B cell (primary cell): Measurements from ENCODE around the gene KLRF2. TPM values are rescaled to one million over a fixed set of nuclear protein-coding genes. Genes with fewer than 3 reads are reported as not detected.

Experiments used
- ATAC-seq: fragments of 200-7000 bp; cut with Tn5 transposase; one replicate; pipeline ENCODE4 v1.10.0; 2021; ENCODE audit warnings: low read depth, mild to moderate bottlenecking, moderate number of reproducible peaks, moderate library complexity
- CTCF ChIA-PET: fragments of 350-600 bp; sonication (Branson Sonifier 250); formaldehyde crosslinking; loops from one replicate; lab custom pipeline; 2021; ENCODE audit warnings: antibody characterized with exemption, inconsistent platforms; lab: Charles Lee
- POLR2A ChIA-PET: fragments of 350-600 bp; sonication (Branson Sonifier 250); formaldehyde crosslinking; loops from one replicate; lab custom pipeline; 2021; ENCODE audit warnings: antibody characterized with exemption; lab: Charles Lee
- DNase-seq: peaks from one replicate; pipeline ENCODE4 v3.0.0; 2013
- H2AFZ ChIP-seq: 2 replicates; pipeline ENCODE4 v1.6.1; 2012; ENCODE audit warnings: mild to moderate bottlenecking, low read depth, low read length; ENCODE audit not compliant: insufficient read depth, poor library complexity, severe bottlenecking
- H3K27ac ChIP-seq, 2 donors: 1 replicate in 1 of 2; 2 replicates in 1 of 2; pipeline ENCODE4 v1.5.1; 2012 to 2013; ENCODE audit warnings: low read length in 2 of 2, mild to moderate bottlenecking in 2 of 2, moderate library complexity in 1 of 2
- H3K27me3 ChIP-seq, 4 experiments: fragments of 200-600 bp in 1 of 4; sonication (generic) in 1 of 4; replicated peaks in 1 of 4; 1 replicate in 2 of 4; 2 replicates in 2 of 4; pipeline versions ENCODE4 v1.6.1 to v1.7.0; 2013 to 2016; ENCODE audit warnings: low read length in 3 of 4, mild to moderate bottlenecking in 2 of 4, mixed read lengths in 1 of 4, moderate library complexity in 1 of 4; ENCODE audit not compliant: insufficient read depth in 4 of 4, control insufficient read depth in 3 of 4; ENCODE audit errors: control extremely low read depth in 1 of 4
- H3K36me3 ChIP-seq, 2 experiments: replicated peaks in 1 of 2; 1 replicate in 1 of 2; 2 replicates in 1 of 2; pipeline versions ENCODE4 v1.6.1 to v1.7.1; 2013; ENCODE audit warnings: low read length in 1 of 2; ENCODE audit not compliant: insufficient read depth in 2 of 2, control insufficient read depth in 1 of 2; ENCODE audit errors: control extremely low read depth in 1 of 2, extremely low read depth in 1 of 2
- H3K4me1 ChIP-seq, 2 donors: fragments of 200-600 bp in 1 of 2; sonication (generic) in 1 of 2; 1 replicate in 1 of 2; 2 replicates in 1 of 2; pipeline versions ENCODE4 v1.5.1 to v1.6.1; 2013 to 2017; ENCODE audit warnings: low read length in 2 of 2; ENCODE audit not compliant: control insufficient read depth in 2 of 2, insufficient read depth in 2 of 2
- H3K4me2 ChIP-seq: replicated peaks from 2 replicates; pipeline ENCODE3; 2012; ENCODE audit warnings: mild to moderate bottlenecking, low read depth, low read length; ENCODE audit not compliant: poor library complexity, severe bottlenecking
- H3K4me3 ChIP-seq, 5 experiments: fragments of 200-600 bp in 1 of 5; sonication (generic) in 1 of 5; 1 replicate in 3 of 5; 2 replicates in 2 of 5; pipeline versions ENCODE4 v1.5.1 to v1.7.0; 2011 to 2016; ENCODE audit warnings: low read length in 4 of 5, mild to moderate bottlenecking in 4 of 5, low read depth in 2 of 5, control low read depth in 1 of 5, moderate library complexity in 1 of 5; ENCODE audit not compliant: insufficient read depth in 1 of 5; ENCODE audit errors: control extremely low read depth in 1 of 5, extremely low read depth in 1 of 5
- H3K79me2 ChIP-seq: fragments of 200-600 bp; sonication (generic); one replicate; pipeline ENCODE4 v1.6.0; 2016; ENCODE audit warnings: low read length; ENCODE audit not compliant: control insufficient read depth, insufficient read depth
- H3K9ac ChIP-seq: fragments of 200-600 bp; sonication (generic); 2 replicates; pipeline ENCODE4 v1.6.1; 2017; ENCODE audit warnings: mild to moderate bottlenecking, low read length, moderate library complexity
- H3K9me3 ChIP-seq, 3 donors: one replicate each; pipeline versions ENCODE4 v1.6.1 to v1.7.1; 2013; ENCODE audit warnings: low read length in 2 of 3; ENCODE audit not compliant: control insufficient read depth in 2 of 3, insufficient read depth in 1 of 3; ENCODE audit errors: control extremely low read depth in 1 of 3
- H4K20me1 ChIP-seq: 2 replicates; pipeline ENCODE4 v1.6.0; 2012; ENCODE audit warnings: mild to moderate bottlenecking, low read length; ENCODE audit not compliant: insufficient read depth, control insufficient read depth, poor library complexity, severe bottlenecking
- H3K27ac Mint-ChIP-seq: one replicate; pipeline ENCODE4 v1.8.0; 2021; ENCODE audit warnings: mixed read lengths
- H3K27me3 Mint-ChIP-seq: one replicate; pipeline ENCODE4 v1.8.0; 2021; ENCODE audit warnings: mixed read lengths
- H3K4me1 Mint-ChIP-seq: one replicate; pipeline ENCODE4 v1.8.0; 2021; ENCODE audit warnings: mixed read lengths
- H3K4me3 Mint-ChIP-seq: one replicate; pipeline ENCODE4 v1.8.0; 2021; ENCODE audit warnings: mixed read lengths
- H3K9me3 Mint-ChIP-seq: one replicate; pipeline ENCODE4 v1.8.0; 2022; ENCODE audit warnings: mixed read lengths; ENCODE audit not compliant: insufficient read depth
- EZH2 ChIP-seq: IDR thresholded peaks from 2 replicates; pipeline ENCODE4 v1.6.1; 2012; ENCODE audit warnings: borderline replicate concordance, low read depth, mild to moderate bottlenecking, moderate library complexity, low read length; ENCODE audit not compliant: insufficient read depth, poor library complexity, severe bottlenecking
- WGBS: methylation state at CpG from one replicate; pipeline ENCODE4 v1.1.5; 2013; ENCODE audit warnings: missing lambda C conversion rate; ENCODE audit not compliant: insufficient coverage; 5-methylcytosine and 5-hydroxymethylcytosine counted together
- intact Hi-C: fragments of 100-400 bp; cut with micrococcal nuclease; formaldehyde crosslinking; loops from one replicate; pipeline ENCODE4 v1.10.0; 2022
- polyA plus RNA-seq: library from polyadenylated mRNA; depleted of rRNA; stranded (reverse); fragments of >200 nt; gene quantifications from 2 replicates; pipeline ENCODE4 v1.2.3, GENCODE V29; 2012
- total RNA-seq, 2 donors: library from RNA; stranded (reverse); fragments of 120-200 nt in 1 of 2; gene quantifications; 1 replicate in 1 of 2; 2 replicates in 1 of 2; pipeline versions ENCODE4 v1.2.3 to v1.2.4, GENCODE V29; 2013 to 2022
- TF ChIP-seq, protein P1 (sequence below): fragments of 200-600 bp; IDR thresholded peaks from one replicate; pipeline ENCODE4 v1.8.0; 2022; ENCODE audit warnings: antibody characterized with exemption, mild to moderate bottlenecking

Gene KLRF2
- total and polyA plus RNA-seq, 2 donors (not counting 1 experiment from before 2014, with no cell fraction given): 0.36 TPM; not detected in 1

DNA sequence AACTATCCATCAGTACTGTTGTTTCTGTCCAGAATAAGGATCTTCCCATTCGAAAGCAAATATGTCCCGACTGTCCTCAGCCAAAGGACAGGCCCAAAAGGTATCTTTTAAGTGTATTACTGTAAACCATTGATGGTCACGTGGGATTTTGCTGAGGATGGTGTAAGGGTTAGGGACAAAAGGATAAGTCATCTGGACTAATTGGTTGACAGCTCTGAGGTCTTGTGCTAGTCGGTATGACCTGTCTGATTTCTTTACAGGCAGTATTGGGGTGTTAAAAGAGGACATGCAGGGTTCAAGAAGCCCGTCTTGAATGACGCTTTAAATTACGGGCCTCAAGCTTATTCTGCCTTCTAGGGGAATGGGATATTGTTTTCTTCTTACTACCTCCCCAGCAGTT, 26.5 kb downstream of the KLRF2 start:
- H3K4me2 ChIP-seq: no peak overlapping the region
- peaks cover 2 to 32% (median 30%) of the 10 kb centered on the region in 3 donors for H3K9me3 ChIP-seq
- no peaks in the 10 kb centered on the region for H3K79me2 ChIP-seq
- WGBS: 94% methylated on average over 4 of the region's 7 CpGs
- no peaks in the 10 kb centered on the region for H4K20me1 ChIP-seq
- no peak for TF ChIP-seq EZH2
- TF ChIP-seq, protein P1, sequence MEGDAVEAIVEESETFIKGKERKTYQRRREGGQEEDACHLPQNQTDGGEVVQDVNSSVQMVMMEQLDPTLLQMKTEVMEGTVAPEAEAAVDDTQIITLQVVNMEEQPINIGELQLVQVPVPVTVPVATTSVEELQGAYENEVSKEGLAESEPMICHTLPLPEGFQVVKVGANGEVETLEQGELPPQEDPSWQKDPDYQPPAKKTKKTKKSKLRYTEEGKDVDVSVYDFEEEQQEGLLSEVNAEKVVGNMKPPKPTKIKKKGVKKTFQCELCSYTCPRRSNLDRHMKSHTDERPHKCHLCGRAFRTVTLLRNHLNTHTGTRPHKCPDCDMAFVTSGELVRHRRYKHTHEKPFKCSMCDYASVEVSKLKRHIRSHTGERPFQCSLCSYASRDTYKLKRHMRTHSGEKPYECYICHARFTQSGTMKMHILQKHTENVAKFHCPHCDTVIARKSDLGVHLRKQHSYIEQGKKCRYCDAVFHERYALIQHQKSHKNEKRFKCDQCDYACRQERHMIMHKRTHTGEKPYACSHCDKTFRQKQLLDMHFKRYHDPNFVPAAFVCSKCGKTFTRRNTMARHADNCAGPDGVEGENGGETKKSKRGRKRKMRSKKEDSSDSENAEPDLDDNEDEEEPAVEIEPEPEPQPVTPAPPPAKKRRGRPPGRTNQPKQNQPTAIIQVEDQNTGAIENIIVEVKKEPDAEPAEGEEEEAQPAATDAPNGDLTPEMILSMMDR: no peak
- H3K36me3 ChIP-seq: no peaks in the 10 kb centered on the region
- no peak overlapping the region for H3K27ac ChIP-seq
- H3K4me3 ChIP-seq: no peak overlapping the region
- peaks cover 3 to 4% of the 10 kb centered on the region in 2 donors for H3K4me1 ChIP-seq
- no peak overlapping the region for H2AFZ ChIP-seq
- H3K27me3 ChIP-seq: peaks cover 0 to 2% (median 0%) of the 10 kb centered on the region in 4 experiments
- POLR2A ChIA-PET: no interaction called here
- Mint-ChIP-seq H3K4me3 (no peak overlapping the region), H3K4me1 (peaks cover 8% of the 10 kb centered on the region), H3K27ac (no peak overlapping the region), H3K27me3 (peaks cover 9% of the 10 kb centered on the region), H3K9me3 (peaks cover 13% of the 10 kb centered on the region)
- intact Hi-C loops: no loop called here
- no peak for ATAC-seq
- CTCF ChIA-PET: interaction anchor here (0.8 to 2.2 kb wide), 4 partner anchors 14 to 158 kb away, joined by 3 to 8 read pairs (median 4); no protein-coding TSS in a partner anchor
- DNase-seq: no peak
- no peak overlapping the region for H3K9ac ChIP-seq

DNA sequence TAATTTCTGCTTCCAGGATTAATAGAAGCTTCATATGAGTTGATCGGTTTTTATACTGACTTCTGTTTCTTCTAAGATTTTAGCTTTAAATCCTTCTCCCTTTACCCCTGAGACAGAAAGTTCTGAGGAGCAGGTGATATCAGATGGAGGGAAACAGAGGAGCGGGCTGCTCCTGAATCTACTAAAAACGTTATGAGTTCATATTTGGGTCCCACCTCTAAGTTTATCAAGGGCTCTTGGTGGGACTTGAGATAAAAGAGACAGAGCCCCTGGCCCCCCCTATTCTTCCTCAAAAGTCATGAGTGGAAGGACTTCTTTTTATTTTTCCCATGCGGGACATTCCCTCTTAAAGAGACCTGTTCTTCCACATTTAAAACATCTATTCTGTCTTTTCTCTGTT, 27.1 kb downstream of the KLRF2 start:
- Histone ChIP-seq H3K27ac (no peak overlapping the region), H4K20me1 (no peaks in the 10 kb centered on the region), H3K9me3 (peaks cover 2 to 31% (median 27%) of the 10 kb centered on the region in 3 donors), H3K36me3 (no peaks in the 10 kb centered on the region), H2AFZ (no peak overlapping the region), H3K4me1 (peaks cover 3 to 4% of the 10 kb centered on the region in 2 donors), H3K79me2 (no peaks in the 10 kb centered on the region), H3K27me3 (peaks cover 0 to 2% (median 0%) of the 10 kb centered on the region in 4 experiments), H3K4me3 (no peak overlapping the region), H3K4me2 (no peak overlapping the region), H3K9ac (no peak overlapping the region)
- peaks cover 11% of the 10 kb centered on the region for H3K27me3 Mint-ChIP-seq
- H3K27ac Mint-ChIP-seq: no peak overlapping the region
- TF ChIP-seq, protein P1: no peak
- TF ChIP-seq EZH2: no peak
- POLR2A ChIA-PET: no interaction called here
- DNase-seq (no peak), ATAC-seq (no peak)
- CTCF ChIA-PET: interaction anchor here (1.4 to 2.2 kb wide), 3 partner anchors 91 to 159 kb away, joined by 4 to 8 read pairs (median 5); no protein-coding TSS in a partner anchor
- peaks cover 8% of the 10 kb centered on the region for H3K4me1 Mint-ChIP-seq
- H3K4me3 Mint-ChIP-seq: no peak overlapping the region
- peaks cover 8% of the 10 kb centered on the region for H3K9me3 Mint-ChIP-seq
- intact Hi-C loops: no loop called here
- no CpG with 5 or more reads among the region's 4 CpGs for WGBS
